Measurements from ENCODE around the gene ARL3.
"Not testable (repeated sequence)": the region's sequence is repeated elsewhere in the genome, so short reads cannot be mapped to it uniquely, and the experiment has no call there.

ARL3 gene

GRCh38 chr10:102713814-102714620 lies at the start of gene ARL3:
TSS of gene ARL3 (minus strand) at chr10:102714397. CDS start at chr10:102714275, 122 bp downstream.
- DNase-seq = peak; percentile 96

- no peak for DNase-seq
Measured at GRCh38 chr10:102763037-102763607, 48.9 kb upstream of the ARL3 start.

GRCh38 chr10:102762401-102763015 lies 48.3 kb upstream of the ARL3 start:
- no peak for DNase-seq

GRCh38 chr10:102761981-102762380 lies 47.8 kb upstream of the ARL3 start:
- DNase-seq = no peak

GRCh38 chr10:102759497-102760210 lies 45.5 kb upstream of the ARL3 start:
- DNase-seq = no peak

- DNase-seq = not testable (repeated sequence)
Measured at GRCh38 chr10:102758933-102759262, 44.7 kb upstream of the ARL3 start.

DNA sequence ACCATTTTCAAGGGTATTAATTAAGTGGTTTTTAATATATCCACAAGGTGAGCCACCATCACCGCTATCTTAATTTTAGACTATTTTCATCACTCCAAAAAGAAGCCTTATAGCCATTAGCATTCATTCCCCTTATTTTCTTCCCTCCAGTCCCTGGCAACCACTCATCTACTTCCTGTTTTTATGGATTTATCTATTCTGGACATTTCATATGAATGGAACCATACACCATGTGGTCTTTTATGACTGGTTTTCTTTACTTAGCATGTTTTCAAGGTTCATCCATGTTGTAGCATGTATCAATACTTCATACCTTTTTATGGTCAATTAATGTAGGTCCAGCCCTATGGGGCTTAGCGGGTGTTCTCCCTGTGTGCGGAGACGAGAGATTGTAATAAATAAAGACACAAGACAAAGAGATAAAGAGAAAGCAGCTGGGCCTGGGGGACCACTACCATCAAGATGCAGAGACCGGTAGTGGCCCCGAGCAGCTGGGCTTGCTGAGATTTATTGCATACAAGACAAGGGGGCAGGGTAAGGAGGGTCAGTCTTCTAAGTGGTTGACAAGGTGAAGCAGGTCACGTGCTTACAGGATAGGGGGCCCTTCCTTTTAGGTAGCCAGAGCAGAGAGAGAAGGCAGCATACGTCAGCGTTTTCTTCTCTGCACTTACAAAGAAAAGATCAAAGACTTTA lies 44.2 kb upstream of the ARL3 start:
- no peak for DNase-seq

- DNase-seq = no peak
Measured at GRCh38 chr10:102757323-102757722, 43.1 kb upstream of the ARL3 start.

DNA sequence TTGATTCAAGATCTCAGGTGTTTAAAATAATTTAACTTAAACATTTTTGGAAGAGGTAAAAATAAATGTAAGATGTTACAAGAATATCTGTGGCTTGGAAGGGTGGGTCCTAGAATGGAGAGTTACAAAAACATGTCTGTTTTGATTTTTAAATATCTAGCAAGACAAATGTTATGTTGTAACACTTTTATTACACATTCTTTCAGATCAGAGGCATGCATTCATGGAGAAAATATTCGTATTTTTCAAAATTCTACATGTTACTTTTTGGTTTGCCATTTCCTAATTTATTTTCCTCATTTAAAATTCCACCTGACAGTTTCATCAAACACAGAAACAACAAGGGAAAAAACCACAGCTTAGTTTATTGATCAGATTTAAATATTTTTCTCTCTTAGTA lies 39.5 kb upstream of the ARL3 start:
- no peak for DNase-seq

GRCh38 chr10:102752934-102753664 lies 38.9 kb upstream of the ARL3 start:
- no peak for DNase-seq

DNA sequence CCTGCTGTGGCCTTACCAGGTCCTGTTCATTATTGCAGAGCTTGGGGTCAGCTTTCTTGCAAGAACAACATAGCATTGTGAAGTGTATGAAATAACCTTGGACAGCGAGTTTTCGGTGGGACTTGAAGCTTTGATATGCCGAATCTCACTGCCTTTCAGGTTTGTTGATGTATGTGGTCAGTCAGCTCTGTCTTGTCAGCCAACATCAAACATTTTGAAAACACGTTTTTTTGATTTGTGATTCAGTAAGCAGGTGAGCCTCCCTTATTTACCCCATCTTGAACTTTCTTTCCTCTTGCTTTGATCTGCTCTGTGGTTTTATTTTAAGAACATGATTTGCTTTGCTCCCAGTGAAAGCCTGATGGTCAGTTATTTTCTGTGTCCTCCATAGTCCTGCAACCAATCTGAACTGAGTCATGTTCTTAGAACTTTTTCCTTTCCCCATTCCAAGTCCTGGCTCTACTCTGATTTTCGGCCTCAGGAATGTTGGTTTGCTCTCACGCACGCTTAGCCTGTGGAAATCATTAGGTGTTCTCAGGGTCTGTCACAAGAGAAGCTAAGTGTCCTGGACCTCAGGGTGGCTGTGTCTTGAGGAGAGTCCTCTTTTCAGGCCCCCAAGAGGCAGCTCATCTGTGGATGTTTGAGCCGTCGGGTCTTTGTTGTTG lies 38.2 kb upstream of the ARL3 start:
- DNase-seq = no peak

DNA sequence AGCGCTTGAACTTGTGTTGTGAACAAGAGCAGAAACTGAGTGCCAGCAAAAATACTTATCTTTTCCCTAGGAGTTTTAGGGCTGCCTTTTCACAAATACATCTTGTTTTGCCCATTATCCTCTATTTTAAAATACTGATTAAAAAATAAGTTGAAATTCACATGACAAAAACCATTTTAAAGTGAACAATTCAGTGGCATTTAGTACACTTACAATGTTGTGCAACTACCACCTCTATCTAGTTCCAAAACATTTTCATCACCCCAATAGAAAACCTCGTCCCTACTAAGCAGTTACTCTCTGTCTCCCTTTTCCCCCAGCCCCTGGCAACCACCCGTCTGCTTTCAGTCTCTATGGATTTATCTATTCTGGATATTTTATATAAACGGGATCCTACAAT lies 31.0 kb upstream of the ARL3 start:
- DNase-seq = no peak

DNA sequence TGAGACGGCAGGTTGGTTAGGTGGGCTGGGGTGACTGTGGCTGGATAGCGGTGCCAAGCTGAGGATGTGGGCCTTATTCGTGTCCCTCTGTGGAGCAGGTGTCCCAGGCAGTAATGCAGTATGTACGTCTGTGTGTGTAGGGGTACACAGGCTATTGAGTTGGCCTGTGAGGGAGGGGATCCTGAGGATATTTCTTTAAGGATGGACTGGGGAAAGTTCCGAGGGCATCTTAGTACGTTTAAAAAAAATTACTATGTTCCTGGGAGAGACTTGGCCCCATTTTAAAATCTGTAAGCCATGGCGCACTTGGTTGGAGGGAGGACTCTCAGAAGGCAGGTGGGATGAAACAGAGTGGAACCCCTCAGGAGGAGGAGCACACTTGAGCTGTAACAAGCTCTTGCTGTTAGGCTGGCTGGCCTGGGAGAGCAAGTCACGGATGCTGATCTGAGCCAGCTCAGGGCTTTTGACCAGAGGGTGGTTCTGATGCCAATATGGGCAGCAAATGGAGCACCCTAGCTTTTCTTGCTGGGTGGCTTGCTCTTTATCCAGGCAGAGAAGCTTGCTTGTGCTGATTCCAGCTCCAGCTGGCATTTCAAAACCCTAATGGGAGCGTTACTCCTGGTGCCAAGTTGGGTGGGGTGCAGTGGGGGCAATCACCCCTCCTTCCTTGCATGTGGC lies 30.3 kb upstream of the ARL3 start:
- no peak for DNase-seq

DNA sequence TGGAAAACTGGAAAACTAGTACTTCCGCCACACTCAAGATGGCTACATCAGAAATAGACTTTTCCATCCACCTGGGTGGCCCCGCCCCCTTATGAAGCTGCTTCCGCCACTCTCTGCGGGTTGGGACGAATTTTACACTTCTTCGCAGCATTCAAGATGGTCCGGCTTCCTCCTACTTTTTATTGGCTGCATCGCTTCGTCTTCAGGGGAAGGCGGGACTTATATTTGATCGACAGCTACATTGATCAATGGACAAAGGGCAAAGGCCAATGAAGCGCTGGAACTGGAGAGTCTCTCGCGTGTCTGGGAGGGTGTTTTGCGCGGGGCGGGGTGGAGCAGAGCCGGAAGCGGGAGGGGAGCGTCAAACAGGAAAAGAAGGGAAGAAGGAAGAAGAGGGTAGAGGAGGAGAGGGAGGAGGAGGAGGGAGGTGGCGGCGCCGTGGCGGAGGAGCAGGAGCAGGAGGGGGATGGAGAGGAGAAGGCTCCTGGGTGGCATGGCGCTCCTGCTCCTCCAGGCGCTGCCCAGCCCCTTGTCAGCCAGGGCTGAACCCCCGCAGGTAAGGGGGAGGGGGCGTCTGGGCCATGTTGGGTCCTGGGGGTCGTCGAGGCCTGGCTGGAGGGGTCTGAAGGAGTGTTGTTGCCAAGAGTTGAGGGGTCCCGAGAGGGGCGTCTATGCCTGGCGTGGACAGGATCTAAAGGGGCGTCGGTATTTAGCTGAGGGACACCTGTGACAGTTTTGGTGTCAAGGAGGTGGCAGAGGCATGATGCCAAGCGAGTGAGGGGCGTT lies 29.6 kb upstream of the ARL3 start, which contains the start of gene WBP1L:
TSS of gene WBP1L (plus strand) at position 361 of the 786 bp plus-strand sequence. CDS start at position 467, 106 bp downstream.
- peak; percentile 97 for DNase-seq

DNA sequence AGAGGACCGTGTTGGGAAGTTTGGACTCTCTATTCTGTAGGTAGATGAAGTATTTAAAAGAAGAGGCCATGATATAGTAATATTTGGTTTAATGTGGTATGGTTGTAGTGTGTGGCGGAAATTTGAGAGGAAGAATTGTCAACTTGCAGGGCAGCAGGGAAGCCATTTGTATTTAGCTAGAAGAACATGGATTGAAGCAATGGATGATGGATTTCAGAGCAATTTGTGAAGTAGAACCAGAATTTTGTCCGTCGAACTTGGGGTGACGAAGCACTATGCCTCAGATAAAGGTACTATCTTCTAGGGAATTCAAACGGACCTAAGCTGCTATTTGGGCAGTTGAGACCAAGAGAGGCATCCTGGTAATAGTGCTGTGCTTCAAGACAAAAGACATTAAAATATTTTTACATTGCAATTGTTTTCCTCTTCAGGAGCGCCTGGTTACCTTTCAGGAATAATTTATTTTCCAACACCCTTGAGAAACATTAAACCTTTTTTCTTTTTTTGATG lies 28.9 kb upstream of the ARL3 start:
- no peak for DNase-seq

DNA sequence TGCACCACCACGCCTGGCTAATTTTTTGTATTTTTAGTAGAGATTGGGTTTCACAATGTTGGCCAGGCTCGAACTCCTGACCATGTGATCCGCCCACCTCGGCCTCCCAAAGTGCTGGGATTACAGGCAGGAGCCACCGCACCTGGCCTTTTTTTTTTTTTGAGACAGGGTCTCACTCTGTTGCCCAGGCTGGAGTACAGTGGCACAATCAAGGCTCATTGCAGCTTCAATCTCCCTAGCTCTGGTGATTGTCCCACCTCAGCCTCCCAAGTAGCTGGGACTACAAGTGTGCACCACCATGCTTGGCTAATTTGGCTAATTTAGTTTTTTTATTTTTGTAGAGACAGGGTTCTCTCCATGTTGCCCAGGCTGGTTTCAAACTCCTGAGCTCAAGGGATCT lies 28.1 kb upstream of the ARL3 start:
- DNase-seq = not testable (repeated sequence)

DNA sequence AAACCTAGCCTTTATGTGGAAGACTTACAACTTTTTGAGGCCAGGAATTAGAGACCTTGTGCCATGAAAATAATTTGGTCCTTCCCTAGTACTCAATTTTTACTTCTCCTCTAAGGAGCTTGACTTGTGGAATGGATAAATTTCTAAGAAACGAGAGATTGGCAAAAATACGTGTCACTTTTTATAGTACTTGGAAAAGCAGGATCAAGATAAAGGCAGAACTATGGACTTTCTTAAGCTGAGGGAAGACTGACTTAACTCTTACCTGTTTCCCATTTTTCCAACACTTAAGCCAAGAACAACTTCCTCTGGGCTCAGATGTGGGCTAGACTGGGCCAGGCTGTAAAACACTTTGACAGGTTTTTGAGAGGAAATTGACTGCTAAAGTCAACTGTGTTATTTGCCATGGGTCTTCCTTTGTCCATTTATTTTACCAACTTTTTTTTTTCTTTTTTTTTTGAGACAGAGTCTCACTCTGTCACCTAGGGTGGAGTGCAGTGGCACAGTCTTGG lies 27.6 kb upstream of the ARL3 start:
- DNase-seq = no peak

DNA sequence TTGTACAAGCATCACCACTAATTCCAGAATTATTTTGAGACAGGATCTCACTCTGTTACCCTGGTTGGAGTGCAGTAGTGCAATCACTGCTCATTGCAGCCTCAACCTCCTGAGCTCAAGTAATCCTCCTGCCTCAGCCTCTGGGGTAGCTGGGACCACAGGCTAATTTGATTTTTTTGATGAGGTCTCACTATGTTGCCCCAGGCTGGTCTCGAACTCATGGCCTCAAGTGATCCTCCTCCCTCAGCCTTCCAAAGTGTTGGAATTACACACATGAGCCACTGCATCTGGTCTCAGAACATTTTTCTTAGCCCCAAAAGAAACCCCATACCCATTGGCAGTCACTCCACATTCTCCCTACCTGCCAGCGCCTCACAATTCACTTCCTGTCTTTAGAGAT lies 26.0 kb upstream of the ARL3 start:
- no peak for DNase-seq

DNA sequence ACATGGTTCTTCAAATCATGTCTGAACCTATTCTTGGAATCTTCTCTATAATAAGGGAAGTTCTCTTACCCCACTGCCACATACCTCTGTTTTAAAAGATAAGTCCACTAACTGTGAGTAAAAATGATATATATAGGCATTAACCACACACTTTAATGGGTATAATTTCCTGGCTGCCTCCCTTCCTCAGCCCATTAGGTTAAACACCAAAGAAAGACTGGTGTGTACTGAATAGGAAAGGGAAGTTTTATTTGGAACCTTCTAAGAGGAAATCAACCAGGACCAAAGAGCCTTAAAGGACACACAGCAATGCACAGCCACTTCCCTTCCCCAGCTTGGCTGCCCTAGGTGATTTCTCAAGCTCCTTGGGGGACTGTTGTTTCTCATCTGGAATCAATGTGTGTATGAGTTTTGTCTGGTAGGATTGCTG lies 24.5 kb upstream of the ARL3 start:
- DNase-seq = peak; percentile 69

Data from GDM1 (cell line).